CD4-positive, alpha-beta T cell (primary cell): ENCODE measurements around the gene COL6A2. TPM values are rescaled to one million over a fixed set of nuclear protein-coding genes. Genes with fewer than 3 reads are reported as not detected.

Experiments
- ATAC-seq: fragments of 200-7000 bp; cut with Tn5 transposase; one replicate; pipeline ENCODE4 v1.10.0; 2022; ENCODE audit warnings: mild to moderate bottlenecking; ENCODE audit not compliant: poor library complexity
- CTCF ChIA-PET: fragments of 350-600 bp; sonication (Branson Sonifier 250); formaldehyde crosslinking; loops from one replicate; lab custom pipeline; 2021; ENCODE audit warnings: antibody characterized with exemption, inconsistent platforms; lab: Charles Lee
- POLR2A ChIA-PET: fragments of 350-600 bp; sonication (Branson Sonifier 250); formaldehyde crosslinking; loops from one replicate; lab custom pipeline; 2021; ENCODE audit warnings: antibody characterized with exemption, inconsistent platforms; lab: Charles Lee
- DNase-seq, 14 experiments: peaks; one replicate each; pipeline ENCODE4 v3.0.0-alpha.2; 2013 to 2020; ENCODE audit warnings: mixed read lengths in 2 of 14
- H3K27ac ChIP-seq, 2 donors: one replicate each; pipeline versions ENCODE4 v1.5.1 to v1.7.0; 2013; ENCODE audit warnings: low read length in 2 of 2, low read depth in 1 of 2, mild to moderate bottlenecking in 1 of 2
- H3K27me3 ChIP-seq, 2 experiments: 1 replicate in 1 of 2; 2 replicates in 1 of 2; pipeline versions ENCODE4 v1.6.1 to v1.7.0; 2013; ENCODE audit warnings: low read length in 2 of 2, control low read depth in 1 of 2, mild to moderate bottlenecking in 1 of 2, moderate library complexity in 1 of 2; ENCODE audit not compliant: insufficient read depth in 2 of 2, control insufficient read depth in 1 of 2
- H3K36me3 ChIP-seq: one replicate; pipeline ENCODE4 v1.6.1; 2013; ENCODE audit warnings: low read length, control low read depth; ENCODE audit not compliant: insufficient read depth
- H3K4me1 ChIP-seq: one replicate; pipeline ENCODE4 v1.6.1; 2013; ENCODE audit warnings: low read length, control low read depth; ENCODE audit not compliant: insufficient read depth
- H3K4me3 ChIP-seq: one replicate; pipeline ENCODE4 v1.5.1; 2013; ENCODE audit warnings: mild to moderate bottlenecking, low read length, moderate library complexity
- H3K9me3 ChIP-seq, 2 experiments: 1 replicate in 1 of 2; 2 replicates in 1 of 2; pipeline versions ENCODE4 v1.6.1 to v1.7.0; 2013; ENCODE audit warnings: low read length in 2 of 2, mild to moderate bottlenecking in 2 of 2, control low read depth in 1 of 2, moderate library complexity in 1 of 2; ENCODE audit not compliant: control insufficient read depth in 1 of 2, insufficient read depth in 1 of 2
- H3K27ac Mint-ChIP-seq: one replicate; pipeline ENCODE4 v1.8.0; 2020; ENCODE audit warnings: mixed read lengths
- H3K27me3 Mint-ChIP-seq: one replicate; pipeline ENCODE4 v1.8.0; 2021; ENCODE audit warnings: mixed read lengths
- H3K36me3 Mint-ChIP-seq: one replicate; pipeline ENCODE4 v1.8.0; 2021; ENCODE audit warnings: low read depth, mixed read lengths
- H3K4me1 Mint-ChIP-seq: one replicate; pipeline ENCODE4 v1.8.0; 2021; ENCODE audit warnings: low read depth, mixed read lengths
- H3K4me3 Mint-ChIP-seq: one replicate; pipeline ENCODE4 v1.8.0; 2020; ENCODE audit warnings: mild to moderate bottlenecking, mixed read lengths
- H3K9me3 Mint-ChIP-seq: one replicate; pipeline ENCODE4 v1.8.0; 2020; ENCODE audit warnings: mixed read lengths
- intact Hi-C, 2 experiments: fragments of 100-400 bp; cut with DNase I in 1 of 2; cut with micrococcal nuclease in 1 of 2; formaldehyde crosslinking; loops; one replicate each; pipeline versions ENCODE4 v1.15.1 to v1.9.0; 2023 to 2025; cut with DNase I, micrococcal nuclease
- total RNA-seq, 174 experiments: library from RNA in 2 of 174; stranded (reverse) in 2 of 174; gene quantifications; one replicate each; pipeline ENCODE4 v1.2.3 and lab custom pipeline; 2021 to 2026
- TF ChIP-seq, protein P1 (sequence below): fragments of 200-600 bp; IDR thresholded peaks from one replicate; pipeline ENCODE4 v1.8.0; 2022; ENCODE audit warnings: antibody characterized with exemption, mild to moderate bottlenecking

The COL6A2 gene
- total RNA-seq, 2 experiments from 2014 or later = 24.1 to 26.4 TPM

DNA sequence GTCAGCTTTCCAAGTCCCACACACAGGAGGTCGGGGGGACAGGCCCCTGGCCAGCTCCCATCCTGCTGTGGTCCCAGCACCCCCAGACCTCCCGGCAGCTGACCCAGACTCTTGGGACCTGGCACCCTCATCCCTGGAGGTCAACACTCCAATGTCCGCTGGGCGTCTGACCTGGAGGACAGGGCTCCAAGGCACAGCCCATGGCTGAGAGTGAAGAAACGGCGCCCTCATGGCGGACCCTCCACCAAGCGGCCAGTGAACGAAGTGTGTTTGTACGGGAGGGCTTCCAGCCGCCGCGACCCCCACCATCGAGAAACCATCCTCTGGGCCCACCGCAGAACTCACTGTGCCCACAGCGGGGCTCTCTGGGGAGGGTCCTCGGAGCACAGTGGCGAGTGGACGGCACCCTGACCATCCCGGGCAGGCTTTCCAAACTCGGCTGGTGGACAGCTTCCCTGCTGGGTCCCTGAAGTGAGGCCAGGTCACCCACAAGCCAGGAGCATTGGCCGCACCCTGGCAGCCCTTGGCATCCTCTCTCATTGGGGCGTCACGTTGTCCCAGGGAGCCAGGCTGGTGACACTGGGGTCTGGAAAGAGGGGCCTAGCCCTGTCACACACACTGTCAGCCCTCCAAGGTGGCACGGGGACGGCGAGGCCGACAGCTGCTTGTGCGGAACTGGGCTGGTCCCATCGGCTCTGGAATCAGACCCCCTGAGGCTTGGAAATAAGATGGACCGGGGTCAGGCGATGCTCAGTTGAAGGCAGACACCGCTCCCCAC is 47.8 kb upstream of the COL6A2 start:
- intact Hi-C loops = no loop called here
- peaks cover 0 to 35% of the 10 kb centered on the region in 2 experiments for H3K9me3 ChIP-seq
- H3K27ac ChIP-seq = no peak overlapping the region
- Mint-ChIP-seq H3K27ac (no peak overlapping the region), H3K27me3 (no peaks in the 10 kb centered on the region), H3K36me3 (no peaks in the 10 kb centered on the region), H3K4me1 (no peaks in the 10 kb centered on the region), H3K4me3 (no peak overlapping the region), H3K9me3 (no peaks in the 10 kb centered on the region)
- no peaks in the 10 kb centered on the region for H3K27me3 ChIP-seq
- POLR2A ChIA-PET = no interaction called here
- H3K4me1 ChIP-seq = no peaks in the 10 kb centered on the region
- H3K4me3 ChIP-seq = no peak overlapping the region
- TF ChIP-seq, protein P1, sequence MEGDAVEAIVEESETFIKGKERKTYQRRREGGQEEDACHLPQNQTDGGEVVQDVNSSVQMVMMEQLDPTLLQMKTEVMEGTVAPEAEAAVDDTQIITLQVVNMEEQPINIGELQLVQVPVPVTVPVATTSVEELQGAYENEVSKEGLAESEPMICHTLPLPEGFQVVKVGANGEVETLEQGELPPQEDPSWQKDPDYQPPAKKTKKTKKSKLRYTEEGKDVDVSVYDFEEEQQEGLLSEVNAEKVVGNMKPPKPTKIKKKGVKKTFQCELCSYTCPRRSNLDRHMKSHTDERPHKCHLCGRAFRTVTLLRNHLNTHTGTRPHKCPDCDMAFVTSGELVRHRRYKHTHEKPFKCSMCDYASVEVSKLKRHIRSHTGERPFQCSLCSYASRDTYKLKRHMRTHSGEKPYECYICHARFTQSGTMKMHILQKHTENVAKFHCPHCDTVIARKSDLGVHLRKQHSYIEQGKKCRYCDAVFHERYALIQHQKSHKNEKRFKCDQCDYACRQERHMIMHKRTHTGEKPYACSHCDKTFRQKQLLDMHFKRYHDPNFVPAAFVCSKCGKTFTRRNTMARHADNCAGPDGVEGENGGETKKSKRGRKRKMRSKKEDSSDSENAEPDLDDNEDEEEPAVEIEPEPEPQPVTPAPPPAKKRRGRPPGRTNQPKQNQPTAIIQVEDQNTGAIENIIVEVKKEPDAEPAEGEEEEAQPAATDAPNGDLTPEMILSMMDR = no peak
- CTCF ChIA-PET = no interaction called here
- DNase-seq (no peak), ATAC-seq (no peak)
- H3K36me3 ChIP-seq = no peaks in the 10 kb centered on the region

- Mint-ChIP-seq H3K4me3 (no peak overlapping the region), H3K36me3 (no peaks in the 10 kb centered on the region), H3K4me1 (no peaks in the 10 kb centered on the region), H3K9me3 (no peaks in the 10 kb centered on the region), H3K27me3 (no peaks in the 10 kb centered on the region), H3K27ac (no peak overlapping the region)
- Histone ChIP-seq H3K4me1 (no peaks in the 10 kb centered on the region), H3K4me3 (no peak overlapping the region), H3K27ac (no peak overlapping the region), H3K36me3 (no peaks in the 10 kb centered on the region), H3K9me3 (peaks cover 0 to 35% of the 10 kb centered on the region in 2 experiments), H3K27me3 (no peaks in the 10 kb centered on the region)
- TF ChIP-seq, protein P1 = no peak
- ATAC-seq (no peak), DNase-seq (no peak)
- ChIA-PET POLR2A (no interaction called here), CTCF (no interaction called here)
- intact Hi-C loops = no loop called here
Observed at GRCh38 chr21:46050668-46051378, 47.1 kb upstream of the COL6A2 start.

GRCh38 chr21:46051379-46051770 is 46.5 kb upstream of the COL6A2 start:
- H3K9me3 ChIP-seq = peaks cover 0 to 36% of the 10 kb centered on the region in 2 experiments
- Mint-ChIP-seq H3K4me1 (no peaks in the 10 kb centered on the region), H3K9me3 (no peaks in the 10 kb centered on the region), H3K27me3 (peaks cover 5% of the 10 kb centered on the region), H3K36me3 (no peaks in the 10 kb centered on the region), H3K27ac (no peak overlapping the region), H3K4me3 (no peak overlapping the region)
- no peak overlapping the region for H3K27ac ChIP-seq
- intact Hi-C loops = no loop called here
- H3K27me3 ChIP-seq = peaks cover 0 to 1% of the 10 kb centered on the region in 2 experiments
- TF ChIP-seq, protein P1 = no peak
- no peaks in the 10 kb centered on the region for H3K4me1 ChIP-seq
- DNase-seq (no peak), ATAC-seq (no peak)
- H3K4me3 ChIP-seq = no peak overlapping the region
- H3K36me3 ChIP-seq = no peaks in the 10 kb centered on the region
- ChIA-PET CTCF (no interaction called here), POLR2A (no interaction called here)
